K562 (cell line): ENCODE results near the gene CYTH1. TPM values are rescaled to one million over a fixed set of nuclear protein-coding genes. Genes with fewer than 3 reads are reported as not detected.

Experiments used
- CBX3 ChIP-seq, 2 experiments: IDR thresholded peaks; 1 replicate in 1 of 2; 2 replicates in 1 of 2; pipeline ENCODE4 v1.6.1; 2012; ENCODE audit warnings: inconsistent platforms in 2 of 2, low read length in 2 of 2, borderline replicate concordance in 1 of 2, control low read depth in 1 of 2
- SAFB ChIP-seq: fragments of 200-400 bp; formaldehyde crosslinking; IDR thresholded peaks from 2 replicates; pipeline ENCODE4 v1.6.1; 2017; ENCODE audit warnings: low read depth, low read length, borderline replicate concordance
- polyA plus RNA-seq, 8 experiments: library from polyadenylated mRNA; depleted of rRNA in 4 of 8; stranded (reverse) in 5 of 8; unstranded in 3 of 8; fragments of >200 nt; fragmentation: Nextera tagmentation in 2 of 8; fragmentation: Illumina TruSeq in 1 of 8; extraction: Ambion mirVana in 2 of 8; extraction: Trizol in 1 of 8; gene quantifications; 2 replicates each; pipeline versions ENCODE4 v1.2.1 to v1.2.3, GENCODE V29; 2011 to 2014; ENCODE audit warnings: inconsistent platforms in 1 of 8, missing spikeins in 1 of 8
- total RNA-seq, 7 experiments: library from RNA; depleted of rRNA in 6 of 7; stranded (reverse); fragments of >200 nt in 6 of 7; fragmentation: Illumina TruSeq in 2 of 7; extraction: Trizol in 2 of 7; gene quantifications; 2 replicates each; pipeline versions ENCODE4 v1.2.1 to v1.2.3, GENCODE V29; 2011 to 2021; ENCODE audit warnings: low replicate concordance in 1 of 7
- TF ChIP-seq, protein P1 (sequence below), 2 experiments: fragments of 450-650 bp in 1 of 2; IDR thresholded peaks; 2 replicates each; pipeline ENCODE4 v1.6.1; 2011 to 2017; ENCODE audit warnings: low read depth in 2 of 2, antibody characterized with exemption in 1 of 2, borderline replicate concordance in 1 of 2, low read length in 1 of 2, mild to moderate bottlenecking in 1 of 2, mixed read lengths in 1 of 2; ENCODE audit not compliant: control insufficient read depth in 1 of 2
- TF ChIP-seq, protein P2 (sequence below): fragments of 450-650 bp; formaldehyde crosslinking; conservative IDR thresholded peaks from 2 replicates; pipeline ENCODE4 v1.4.0; 2022; ENCODE audit warnings: mild to moderate bottlenecking, missing genetic modification characterization
- TF ChIP-seq, protein P3 (sequence below): fragments of 250-450 bp; sonication (Bioruptor Pico); IDR thresholded peaks from 2 replicates; pipeline ENCODE4 v1.9.0; 2021; ENCODE audit warnings: mild to moderate bottlenecking, inconsistent platforms

Gene CYTH1
- total and polyA plus RNA-seq, 9 of the 15 experiments (the other 6 are each of a cell fraction or from before 2014, with no cell fraction given): 0.52 to 27.7 (median 16.8) TPM

DNA sequence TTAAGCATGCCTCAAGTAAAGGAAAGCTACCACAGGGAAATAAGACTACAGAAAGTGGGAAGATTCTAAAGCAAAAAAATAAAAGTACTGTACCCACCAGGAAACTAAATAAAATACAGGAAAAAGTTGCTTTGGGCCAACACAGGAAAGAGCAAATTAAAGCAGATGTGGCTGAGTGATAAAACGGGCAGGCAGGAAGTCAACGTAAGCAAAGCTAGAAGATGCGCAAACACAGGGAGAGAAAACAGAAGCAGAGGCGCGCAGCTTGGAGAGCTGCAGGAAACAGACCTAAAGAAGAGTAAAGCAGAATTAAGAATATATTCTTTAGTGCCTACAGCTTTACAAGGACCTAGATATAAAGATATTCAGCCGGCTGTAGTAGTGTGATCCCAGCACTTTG, 36.9 kb upstream of the CYTH1 start (continued):
- TF ChIP-seq, protein P1, sequence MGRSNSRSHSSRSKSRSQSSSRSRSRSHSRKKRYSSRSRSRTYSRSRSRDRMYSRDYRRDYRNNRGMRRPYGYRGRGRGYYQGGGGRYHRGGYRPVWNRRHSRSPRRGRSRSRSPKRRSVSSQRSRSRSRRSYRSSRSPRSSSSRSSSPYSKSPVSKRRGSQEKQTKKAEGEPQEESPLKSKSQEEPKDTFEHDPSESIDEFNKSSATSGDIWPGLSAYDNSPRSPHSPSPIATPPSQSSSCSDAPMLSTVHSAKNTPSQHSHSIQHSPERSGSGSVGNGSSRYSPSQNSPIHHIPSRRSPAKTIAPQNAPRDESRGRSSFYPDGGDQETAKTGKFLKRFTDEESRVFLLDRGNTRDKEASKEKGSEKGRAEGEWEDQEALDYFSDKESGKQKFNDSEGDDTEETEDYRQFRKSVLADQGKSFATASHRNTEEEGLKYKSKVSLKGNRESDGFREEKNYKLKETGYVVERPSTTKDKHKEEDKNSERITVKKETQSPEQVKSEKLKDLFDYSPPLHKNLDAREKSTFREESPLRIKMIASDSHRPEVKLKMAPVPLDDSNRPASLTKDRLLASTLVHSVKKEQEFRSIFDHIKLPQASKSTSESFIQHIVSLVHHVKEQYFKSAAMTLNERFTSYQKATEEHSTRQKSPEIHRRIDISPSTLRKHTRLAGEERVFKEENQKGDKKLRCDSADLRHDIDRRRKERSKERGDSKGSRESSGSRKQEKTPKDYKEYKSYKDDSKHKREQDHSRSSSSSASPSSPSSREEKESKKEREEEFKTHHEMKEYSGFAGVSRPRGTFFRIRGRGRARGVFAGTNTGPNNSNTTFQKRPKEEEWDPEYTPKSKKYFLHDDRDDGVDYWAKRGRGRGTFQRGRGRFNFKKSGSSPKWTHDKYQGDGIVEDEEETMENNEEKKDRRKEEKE (IDR thresholded peaks at IDR 0.05; ENCODE audit: borderline replicate concordance in 1 of 2, control insufficient read depth in 1 of 2, low read depth in 2 of 2, low read length in 1 of 2): no peak
- TF ChIP-seq, protein P2, sequence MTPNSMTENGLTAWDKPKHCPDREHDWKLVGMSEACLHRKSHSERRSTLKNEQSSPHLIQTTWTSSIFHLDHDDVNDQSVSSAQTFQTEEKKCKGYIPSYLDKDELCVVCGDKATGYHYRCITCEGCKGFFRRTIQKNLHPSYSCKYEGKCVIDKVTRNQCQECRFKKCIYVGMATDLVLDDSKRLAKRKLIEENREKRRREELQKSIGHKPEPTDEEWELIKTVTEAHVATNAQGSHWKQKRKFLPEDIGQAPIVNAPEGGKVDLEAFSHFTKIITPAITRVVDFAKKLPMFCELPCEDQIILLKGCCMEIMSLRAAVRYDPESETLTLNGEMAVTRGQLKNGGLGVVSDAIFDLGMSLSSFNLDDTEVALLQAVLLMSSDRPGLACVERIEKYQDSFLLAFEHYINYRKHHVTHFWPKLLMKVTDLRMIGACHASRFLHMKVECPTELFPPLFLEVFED (CRISPR knock-in tag): no peak
- TF ChIP-seq SAFB (no peak), CBX3 (IDR thresholded peaks at IDR 0.05; ENCODE audit: borderline replicate concordance in 1 of 2, low read length in 2 of 2) (no peak)
- TF ChIP-seq, protein P3, sequence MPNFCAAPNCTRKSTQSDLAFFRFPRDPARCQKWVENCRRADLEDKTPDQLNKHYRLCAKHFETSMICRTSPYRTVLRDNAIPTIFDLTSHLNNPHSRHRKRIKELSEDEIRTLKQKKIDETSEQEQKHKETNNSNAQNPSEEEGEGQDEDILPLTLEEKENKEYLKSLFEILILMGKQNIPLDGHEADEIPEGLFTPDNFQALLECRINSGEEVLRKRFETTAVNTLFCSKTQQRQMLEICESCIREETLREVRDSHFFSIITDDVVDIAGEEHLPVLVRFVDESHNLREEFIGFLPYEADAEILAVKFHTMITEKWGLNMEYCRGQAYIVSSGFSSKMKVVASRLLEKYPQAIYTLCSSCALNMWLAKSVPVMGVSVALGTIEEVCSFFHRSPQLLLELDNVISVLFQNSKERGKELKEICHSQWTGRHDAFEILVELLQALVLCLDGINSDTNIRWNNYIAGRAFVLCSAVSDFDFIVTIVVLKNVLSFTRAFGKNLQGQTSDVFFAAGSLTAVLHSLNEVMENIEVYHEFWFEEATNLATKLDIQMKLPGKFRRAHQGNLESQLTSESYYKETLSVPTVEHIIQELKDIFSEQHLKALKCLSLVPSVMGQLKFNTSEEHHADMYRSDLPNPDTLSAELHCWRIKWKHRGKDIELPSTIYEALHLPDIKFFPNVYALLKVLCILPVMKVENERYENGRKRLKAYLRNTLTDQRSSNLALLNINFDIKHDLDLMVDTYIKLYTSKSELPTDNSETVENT (CRISPR knock-in tag): no peak
